ENCODE results near the gene COX6A1. TPM values are rescaled to one million over a fixed set of nuclear protein-coding genes. Genes with fewer than 3 reads are reported as not detected.

Gene COX6A1
- total and polyA plus RNA-seq, 2 experiments from 2014 or later: 422 to 1,484 TPM

GRCh38 chr12:120416490-120417216 is 21.3 kb upstream of the COX6A1 start:
- Mint-ChIP-seq H3K9me3 (no peaks in the 10 kb centered on the region; the same call in 2 of the 3 replicates), H3K27me3 (ENCODE audit: insufficient read depth, low read depth, poor library complexity) (peaks cover 11% of the 10 kb centered on the region), H3K4me3 (no peak overlapping the region), H3K36me3 (ENCODE audit: low read depth) (no peaks in the 10 kb centered on the region), H3K4me1 (peaks cover 18% of the 10 kb centered on the region), H3K27ac (no peak overlapping the region)
- Histone ChIP-seq H3K27ac (ENCODE audit: low read depth) (no peak overlapping the region), H2AFZ (no peak overlapping the region), H3K4me3 (no peak overlapping the region), H3K36me3 (ENCODE audit: insufficient read depth) (no peaks in the 10 kb centered on the region), H3K79me2 (replicated peaks; ENCODE audit: insufficient read depth) (no peaks in the 10 kb centered on the region), H3K4me2 (no peak overlapping the region), H3K9me2 (ENCODE audit: insufficient read depth) (no peaks in the 10 kb centered on the region), H3F3A (replicated peaks; ENCODE audit: low read depth) (no peaks in the 10 kb centered on the region; the same call in 1 of the 2 replicates), H3K4me1 (ENCODE audit: insufficient read depth) (peaks cover 14% of the 10 kb centered on the region), H4K20me1 (replicated peaks; ENCODE audit: insufficient read depth) (no peaks in the 10 kb centered on the region), H3K27me3 (ENCODE audit: insufficient read depth) (no peaks in the 10 kb centered on the region)
- ATAC-seq: no peak
- no peak for DNase-seq (ENCODE audit: low spot score)
- TF ChIP-seq ZNF462 (CRISPR knock-in tag; IDR thresholded peaks at IDR 0.05) (no peak), NANOG (IDR thresholded peaks at IDR 0.05; ENCODE audit: borderline replicate concordance) (no peak), CTCF (conservative IDR thresholded peaks at IDR 0.05; ENCODE audit: low read depth in 2 of 2) (no peak), EZH2 (IDR thresholded peaks at IDR 0.05; ENCODE audit: low read depth, unreplicated experiment) (no peak), ZNF331 (CRISPR knock-in tag; IDR thresholded peaks at IDR 0.05; ENCODE audit: low read depth) (no peak), REST (IDR thresholded peaks at IDR 0.05; ENCODE audit: unreplicated experiment) (no peak), JUNB (IDR thresholded peaks at IDR 0.05; ENCODE audit: unreplicated experiment) (no peak), CREB1 (CRISPR knock-in tag; IDR thresholded peaks at IDR 0.05; ENCODE audit: low read depth) (no peak), EZH2phosphoT487 (IDR thresholded peaks at IDR 0.05; ENCODE audit: unreplicated experiment) (no peak)
- TF ChIP-seq, protein P1, sequence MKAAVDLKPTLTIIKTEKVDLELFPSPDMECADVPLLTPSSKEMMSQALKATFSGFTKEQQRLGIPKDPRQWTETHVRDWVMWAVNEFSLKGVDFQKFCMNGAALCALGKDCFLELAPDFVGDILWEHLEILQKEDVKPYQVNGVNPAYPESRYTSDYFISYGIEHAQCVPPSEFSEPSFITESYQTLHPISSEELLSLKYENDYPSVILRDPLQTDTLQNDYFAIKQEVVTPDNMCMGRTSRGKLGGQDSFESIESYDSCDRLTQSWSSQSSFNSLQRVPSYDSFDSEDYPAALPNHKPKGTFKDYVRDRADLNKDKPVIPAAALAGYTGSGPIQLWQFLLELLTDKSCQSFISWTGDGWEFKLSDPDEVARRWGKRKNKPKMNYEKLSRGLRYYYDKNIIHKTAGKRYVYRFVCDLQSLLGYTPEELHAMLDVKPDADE (IDR thresholded peaks at IDR 0.05): no peak
